IPS-15b (cell line): ENCODE results near the gene LYVE1.

Experiments used
- H3K27me3 ChIP-seq: one replicate; pipeline ENCODE4 v1.6.1; 2013; ENCODE audit warnings: low read length; ENCODE audit not compliant: control insufficient read depth, insufficient read depth
- H3K36me3 ChIP-seq: one replicate; pipeline ENCODE4 v1.6.1; 2013; ENCODE audit warnings: low read length; ENCODE audit not compliant: control insufficient read depth, insufficient read depth
- H3K4me1 ChIP-seq: one replicate; pipeline ENCODE4 v1.6.1; 2013; ENCODE audit warnings: mild to moderate bottlenecking, low read length; ENCODE audit not compliant: control insufficient read depth, insufficient read depth
- H3K4me3 ChIP-seq: one replicate; pipeline ENCODE4 v1.5.1; 2013; ENCODE audit warnings: low read depth, low read length
- H3K9ac ChIP-seq: one replicate; pipeline ENCODE4 v1.6.1; 2013; ENCODE audit warnings: low read depth, mild to moderate bottlenecking, low read length
- H3K9me3 ChIP-seq: one replicate; pipeline ENCODE4 v1.6.1; 2013; ENCODE audit warnings: mild to moderate bottlenecking, low read length; ENCODE audit not compliant: control insufficient read depth, insufficient read depth

LYVE1 gene, protein sequence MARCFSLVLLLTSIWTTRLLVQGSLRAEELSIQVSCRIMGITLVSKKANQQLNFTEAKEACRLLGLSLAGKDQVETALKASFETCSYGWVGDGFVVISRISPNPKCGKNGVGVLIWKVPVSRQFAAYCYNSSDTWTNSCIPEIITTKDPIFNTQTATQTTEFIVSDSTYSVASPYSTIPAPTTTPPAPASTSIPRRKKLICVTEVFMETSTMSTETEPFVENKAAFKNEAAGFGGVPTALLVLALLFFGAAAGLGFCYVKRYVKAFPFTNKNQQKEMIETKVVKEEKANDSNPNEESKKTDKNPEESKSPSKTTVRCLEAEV

GRCh38 chr11:10568486-10568941 is at the start of gene LYVE1:
TSS of gene LYVE1 (minus strand) at chr11:10568665. CDS start at chr11:10568532, 133 bp downstream.
- Histone ChIP-seq H3K9ac (no peak within 1 kb of the TSS), H3K4me3 (no peak within 1 kb of the TSS)

DNA sequence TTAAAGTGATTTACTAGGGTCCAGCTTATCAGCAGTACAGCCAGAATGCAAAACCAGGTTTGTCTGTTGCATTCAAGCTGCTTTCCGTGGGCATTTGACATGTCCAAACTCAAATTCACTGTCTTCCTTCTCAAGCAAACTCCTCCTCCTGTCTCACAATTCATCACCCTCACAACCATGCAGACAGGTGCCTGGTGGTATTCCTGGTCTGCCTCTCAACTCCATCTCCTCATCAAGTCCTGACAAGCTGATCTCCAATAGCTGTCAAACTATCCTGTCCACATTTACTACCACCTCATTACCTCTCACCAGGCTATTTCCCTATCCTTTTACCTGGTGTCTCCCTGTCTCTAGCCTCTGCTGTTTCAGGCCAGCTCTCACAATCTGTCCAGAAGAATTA is 49.1 kb upstream of the LYVE1 start:
- Histone ChIP-seq H3K36me3 (no peaks in the 10 kb centered on the region), H3K9ac (no peak overlapping the region), H3K27me3 (no peaks in the 10 kb centered on the region), H3K4me1 (no peaks in the 10 kb centered on the region), H3K4me3 (no peak overlapping the region), H3K9me3 (no peaks in the 10 kb centered on the region)

More at GRCh38 chr11:10568486-10568941, at the start of gene LYVE1:
- no peaks in the 10 kb centered on the region for H3K27me3 ChIP-seq
- H3K4me1 ChIP-seq: no peaks in the 10 kb centered on the region
- H3K36me3 ChIP-seq: no peaks in the 10 kb centered on the region
- no peaks in the 10 kb centered on the region for H3K9me3 ChIP-seq

- Histone ChIP-seq H3K4me1 (no peaks in the 10 kb centered on the region), H3K9ac (no peak overlapping the region), H3K27me3 (no peaks in the 10 kb centered on the region), H3K9me3 (no peaks in the 10 kb centered on the region), H3K4me3 (no peak overlapping the region), H3K36me3 (no peaks in the 10 kb centered on the region)
These were observed 43.8 kb upstream of the LYVE1 start for GRCh38 chr11:10611979-10612862.

DNA sequence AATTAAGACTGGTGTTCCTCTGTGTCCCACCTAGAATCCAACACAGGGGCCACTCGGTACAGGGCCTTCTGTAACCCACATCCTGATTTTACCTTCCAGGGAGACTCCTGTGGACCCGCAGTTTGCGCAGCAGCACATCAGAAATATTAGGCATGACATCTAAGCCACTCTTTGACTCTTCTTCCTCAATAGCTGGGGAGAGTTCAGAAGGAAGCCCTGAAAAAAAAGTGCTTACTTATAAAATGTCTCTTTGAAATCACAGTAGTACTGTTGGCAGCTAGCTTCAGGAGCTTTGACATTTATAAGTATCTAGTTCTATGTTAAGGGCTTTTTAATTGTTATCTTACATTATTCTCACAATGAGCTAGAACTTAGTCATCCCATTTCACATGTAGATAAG is 41.2 kb upstream of the LYVE1 start:
- H3K36me3 ChIP-seq: no peaks in the 10 kb centered on the region
- H3K9ac ChIP-seq: no peak overlapping the region
- no peaks in the 10 kb centered on the region for H3K9me3 ChIP-seq
- H3K27me3 ChIP-seq: no peaks in the 10 kb centered on the region
- H3K4me3 ChIP-seq: no peak overlapping the region
- H3K4me1 ChIP-seq: peaks cover 3% of the 10 kb centered on the region

DNA sequence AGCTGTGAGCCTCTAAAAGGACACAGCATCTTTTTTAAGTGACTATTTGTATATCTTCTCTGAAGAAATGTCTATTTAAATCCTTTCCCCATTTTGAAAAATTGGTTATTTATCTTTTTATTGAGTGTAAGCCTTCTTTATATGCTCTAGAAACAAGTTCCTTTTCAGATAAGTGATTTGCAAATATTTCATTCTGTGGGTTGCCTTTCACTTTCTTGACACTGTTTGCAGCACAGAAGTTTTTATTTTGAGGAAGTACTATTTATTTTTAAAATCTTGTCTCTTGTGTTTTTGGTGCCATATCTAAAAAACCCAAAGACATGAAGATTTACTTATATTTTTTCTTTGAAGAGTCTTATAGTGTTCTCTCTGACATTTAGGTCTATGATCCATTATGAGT is 40.1 kb upstream of the LYVE1 start:
- no peaks in the 10 kb centered on the region for H3K9me3 ChIP-seq
- H3K4me1 ChIP-seq: peaks cover 3% of the 10 kb centered on the region
- no peaks in the 10 kb centered on the region for H3K27me3 ChIP-seq
- no peak overlapping the region for H3K9ac ChIP-seq
- no peak overlapping the region for H3K4me3 ChIP-seq
- no peaks in the 10 kb centered on the region for H3K36me3 ChIP-seq

- no peak overlapping the region for H3K4me3 ChIP-seq
- peaks cover 3% of the 10 kb centered on the region for H3K4me1 ChIP-seq
- no peaks in the 10 kb centered on the region for H3K9me3 ChIP-seq
- no peaks in the 10 kb centered on the region for H3K27me3 ChIP-seq
- no peaks in the 10 kb centered on the region for H3K36me3 ChIP-seq
- H3K9ac ChIP-seq: no peak overlapping the region
These were observed 39.1 kb upstream of the LYVE1 start for GRCh38 chr11:10607462-10608132.

DNA sequence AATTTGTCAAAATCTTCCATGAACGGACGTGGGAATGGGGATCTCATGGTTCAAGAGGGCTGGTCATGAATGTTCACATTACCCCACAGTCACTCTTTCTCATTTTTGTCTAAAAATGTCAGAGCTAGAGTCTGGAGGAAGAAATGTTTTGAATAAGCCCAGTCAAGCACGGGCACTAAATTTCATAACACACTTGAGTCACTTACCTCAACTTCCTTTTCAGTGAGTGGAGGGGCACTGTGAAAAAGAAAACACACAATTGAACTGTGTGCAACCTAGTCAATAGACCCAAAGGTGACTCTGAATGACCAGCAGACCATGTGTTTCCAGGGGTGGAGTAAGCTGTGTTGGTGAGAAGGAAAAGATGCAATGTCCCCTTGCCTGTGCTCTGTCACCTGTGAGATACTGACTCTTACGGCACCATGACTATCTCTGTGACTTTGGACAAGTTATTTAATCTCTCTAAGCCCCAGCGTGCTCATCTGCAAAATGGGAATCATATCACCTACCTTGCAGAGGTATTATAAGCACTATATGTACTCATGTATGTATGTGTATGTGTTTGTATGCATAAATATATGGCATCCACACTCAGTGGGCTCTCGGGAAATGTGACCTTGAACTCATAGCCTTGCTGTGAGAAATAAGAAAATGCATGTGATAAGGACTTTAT is 38.2 kb upstream of the LYVE1 start:
- H3K4me3 ChIP-seq: no peak overlapping the region

GRCh38 chr11:10605941-10606381 is 37.5 kb upstream of the LYVE1 start:
- Histone ChIP-seq H3K4me3 (no peak overlapping the region), H3K27me3 (no peaks in the 10 kb centered on the region), H3K36me3 (no peaks in the 10 kb centered on the region), H3K9me3 (no peaks in the 10 kb centered on the region), H3K9ac (no peak overlapping the region), H3K4me1 (peaks cover 3% of the 10 kb centered on the region)

More for the DNA sequence above, 38.2 kb upstream of the LYVE1 start:
- Histone ChIP-seq H3K4me1 (peaks cover 3% of the 10 kb centered on the region), H3K9me3 (no peaks in the 10 kb centered on the region), H3K27me3 (no peaks in the 10 kb centered on the region), H3K36me3 (no peaks in the 10 kb centered on the region), H3K9ac (no peak overlapping the region)

DNA sequence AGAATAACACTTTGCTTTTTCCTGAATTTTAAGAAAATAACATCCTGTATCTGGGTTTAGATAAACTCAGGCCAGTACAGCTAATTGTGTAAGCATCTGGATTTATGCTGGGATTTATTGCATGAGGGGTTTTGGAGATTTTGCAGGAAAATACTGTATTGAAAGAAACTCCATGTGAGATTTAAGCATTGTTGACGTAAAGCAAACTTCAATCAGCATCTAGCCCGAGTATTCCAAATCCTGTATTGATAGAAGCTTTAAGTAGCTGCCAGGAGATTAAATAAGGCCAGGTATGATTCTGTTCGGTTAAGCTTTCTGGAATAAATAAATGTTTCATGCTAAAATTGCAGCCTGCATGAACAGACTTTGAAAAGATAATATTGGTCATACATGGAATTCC is 36.3 kb upstream of the LYVE1 start:
- Histone ChIP-seq H3K4me3 (no peak overlapping the region), H3K27me3 (no peaks in the 10 kb centered on the region), H3K9ac (no peak overlapping the region), H3K36me3 (no peaks in the 10 kb centered on the region), H3K4me1 (peaks cover 3% of the 10 kb centered on the region), H3K9me3 (no peaks in the 10 kb centered on the region)

DNA sequence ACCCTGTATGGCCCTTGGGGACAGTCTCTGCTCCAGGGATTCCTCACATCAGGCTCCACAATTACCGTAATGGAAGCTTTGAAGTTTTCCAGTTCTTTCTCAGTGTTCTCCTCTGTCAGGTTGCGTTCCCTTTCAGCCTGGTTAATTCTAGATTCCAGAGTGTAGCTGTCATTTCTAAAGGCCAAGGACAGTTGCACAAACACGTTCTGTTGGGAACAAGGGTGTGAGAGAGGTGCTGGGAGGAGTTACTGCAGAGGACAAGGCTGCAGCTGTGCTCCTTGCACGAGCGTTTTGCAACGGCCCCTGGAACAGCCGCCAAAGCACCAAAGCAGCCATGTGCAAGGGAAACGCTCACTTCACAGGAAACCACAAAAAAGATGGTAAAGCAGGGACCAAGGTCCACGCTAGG is 35.9 kb upstream of the LYVE1 start:
- Histone ChIP-seq H3K4me3 (no peak overlapping the region), H3K27me3 (no peaks in the 10 kb centered on the region), H3K4me1 (peaks cover 3% of the 10 kb centered on the region), H3K9ac (no peak overlapping the region), H3K36me3 (no peaks in the 10 kb centered on the region), H3K9me3 (no peaks in the 10 kb centered on the region)

DNA sequence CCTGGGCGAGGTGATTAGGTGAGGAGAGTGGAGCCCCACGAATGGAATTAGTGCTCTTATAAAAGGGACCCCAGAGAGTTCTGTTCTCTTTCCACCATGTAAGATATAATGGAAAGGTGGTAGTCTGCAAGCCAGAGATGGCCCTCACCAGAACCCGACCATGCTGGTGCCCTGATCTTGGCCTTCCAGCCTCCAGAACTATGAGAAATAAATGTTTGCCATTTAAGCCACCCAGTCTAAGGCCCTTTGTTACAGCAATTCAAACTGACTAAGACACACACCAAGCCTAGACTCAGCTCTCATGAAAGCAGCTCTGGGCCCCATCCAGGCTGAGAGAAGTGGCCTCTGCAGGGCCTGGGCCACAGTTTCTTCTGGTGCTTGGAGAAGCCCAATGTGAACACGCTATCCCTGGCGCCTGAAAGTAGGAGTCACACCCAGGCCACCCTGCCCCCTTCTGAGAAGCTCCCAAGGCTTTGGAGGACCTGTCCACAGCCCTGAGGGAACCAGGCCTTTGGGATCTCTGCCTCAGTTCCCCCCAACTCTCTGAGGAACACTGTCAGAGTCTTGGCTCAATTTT is 35.3 kb upstream of the LYVE1 start:
- H3K9ac ChIP-seq: no peak overlapping the region
- no peaks in the 10 kb centered on the region for H3K36me3 ChIP-seq
- H3K27me3 ChIP-seq: no peaks in the 10 kb centered on the region
- no peaks in the 10 kb centered on the region for H3K9me3 ChIP-seq
- peaks cover 3% of the 10 kb centered on the region for H3K4me1 ChIP-seq
- no peak overlapping the region for H3K4me3 ChIP-seq
